ENCODE results near the gene ZNF784. TPM values are rescaled to one million over a fixed set of nuclear protein-coding genes. Genes with fewer than 3 reads are reported as not detected.

The ZNF784 gene
- total and polyA plus RNA-seq, 2 of the 13 experiments (the other 11 are each of a cell fraction or from before 2014, with no cell fraction given), result 4.1 to 4.2 TPM

GRCh38 chr19:55640577-55641425, 16.4 kb upstream of the ZNF784 start, which contains the start of gene ZNF580 (continued):
- TF ChIP-seq GABPA (IDR thresholded peaks at IDR 0.05; ENCODE audit: low read depth, low read length) (peak; percentile 75), GABPA (CRISPR knock-in tag; IDR thresholded peaks at IDR 0.05; ENCODE audit: low read depth) (peak; percentile 58), ATF7-NPFF (CRISPR knock-in tag; IDR thresholded peaks at IDR 0.05; ENCODE audit: low read depth) (no peak), MXI1 (IDR thresholded peaks at IDR 0.05; ENCODE audit: borderline replicate concordance, low read depth, low read length) (0 out of 3 replicates have a peak, but pooled peaks have one; percentile 46), ZNF230 (CRISPR knock-in tag; IDR thresholded peaks at IDR 0.05) (no peak), CEBPZ (IDR thresholded peaks at IDR 0.05; ENCODE audit: low read length) (no peak), HOXA9 (CRISPR knock-in tag; IDR thresholded peaks at IDR 0.05; ENCODE audit: borderline replicate concordance) (no peak), ZNF784 (CRISPR knock-in tag; IDR thresholded peaks at IDR 0.05; ENCODE audit: borderline replicate concordance) (no peak), SP5 (CRISPR knock-in tag; IDR thresholded peaks at IDR 0.05; ENCODE audit: borderline replicate concordance, low read depth) (no peak), ZNF639 (CRISPR knock-in tag; conservative IDR thresholded peaks at IDR 0.05) (peak; percentile 93), ZNF234 (CRISPR knock-in tag; conservative IDR thresholded peaks at IDR 0.05) (no peak), NCOA2 (CRISPR knock-in tag; IDR thresholded peaks at IDR 0.05) (no peak; the same call in 1 of the 2 replicates), IRF2 (CRISPR knock-in tag; IDR thresholded peaks at IDR 0.05) (no peak), MAFK (conservative IDR thresholded peaks at IDR 0.05 in 1 of 2, IDR thresholded peaks at IDR 0.05 in 1 of 2; ENCODE audit: low read length in 2 of 2) (no peak), KDM2A (CRISPR knock-in tag; IDR thresholded peaks at IDR 0.05; ENCODE audit: borderline replicate concordance, low read depth) (peak; percentile 94), DMAP1 (CRISPR knock-in tag; IDR thresholded peaks at IDR 0.05) (no peak; the same call in 1 of the 2 replicates), KLF9 (CRISPR knock-in tag; IDR thresholded peaks at IDR 0.05; ENCODE audit: low read depth) (no peak), ZNF746 (CRISPR knock-in tag; IDR thresholded peaks at IDR 0.05) (peak; percentile 45; the same call in 1 of the 2 replicates), GATAD2A (CRISPR knock-in tag; IDR thresholded peaks at IDR 0.05) (0 out of 2 replicates have a peak, but pooled peaks have one; percentile 11), ZNF546 (CRISPR knock-in tag; conservative IDR thresholded peaks at IDR 0.05) (no peak), ZBTB49 (CRISPR knock-in tag; IDR thresholded peaks at IDR 0.05; ENCODE audit: borderline replicate concordance) (no peak), TP53 (CRISPR knock-in tag; conservative IDR thresholded peaks at IDR 0.05) (no peak), ZSCAN31 (CRISPR knock-in tag; IDR thresholded peaks at IDR 0.05; ENCODE audit: low read depth) (peak; percentile 56; the same call in 1 of the 2 replicates), RAD21 (CRISPR knock-in tag; IDR thresholded peaks at IDR 0.05) (no peak)

Measured in HepG2 (cell line).